Measurements from ENCODE around the gene MYH10. TPM values are rescaled to one million over a fixed set of nuclear protein-coding genes. Genes with fewer than 3 reads are reported as not detected.

The MYH10 gene
- total RNA-seq, 2 donors from 2014 or later = 48.6 to 56.6 TPM

GRCh38 chr17:8522577-8522976 lies 107.9 kb downstream of the MYH10 start:
- Histone ChIP-seq H3K27ac (no peak overlapping the region), H3K9me3 (no peaks in the 10 kb centered on the region), H3K4me1 (replicated peaks) (no peaks in the 10 kb centered on the region), H3K36me3 (no peaks in the 10 kb centered on the region), H3K4me3 (no peak overlapping the region), H3K27me3 (replicated peaks; ENCODE audit: insufficient read depth) (no peaks in the 10 kb centered on the region)
- intact Hi-C loops (cut with DNase I) = no loop called here
- 87% methylated on average over 5 of the region's 5 CpGs for WGBS
- TF ChIP-seq POLR2AphosphoS5 (IDR thresholded peaks at IDR 0.05) (no peak), POLR2A (IDR thresholded peaks at IDR 0.05) (no peak)
- TF ChIP-seq, protein P1, sequence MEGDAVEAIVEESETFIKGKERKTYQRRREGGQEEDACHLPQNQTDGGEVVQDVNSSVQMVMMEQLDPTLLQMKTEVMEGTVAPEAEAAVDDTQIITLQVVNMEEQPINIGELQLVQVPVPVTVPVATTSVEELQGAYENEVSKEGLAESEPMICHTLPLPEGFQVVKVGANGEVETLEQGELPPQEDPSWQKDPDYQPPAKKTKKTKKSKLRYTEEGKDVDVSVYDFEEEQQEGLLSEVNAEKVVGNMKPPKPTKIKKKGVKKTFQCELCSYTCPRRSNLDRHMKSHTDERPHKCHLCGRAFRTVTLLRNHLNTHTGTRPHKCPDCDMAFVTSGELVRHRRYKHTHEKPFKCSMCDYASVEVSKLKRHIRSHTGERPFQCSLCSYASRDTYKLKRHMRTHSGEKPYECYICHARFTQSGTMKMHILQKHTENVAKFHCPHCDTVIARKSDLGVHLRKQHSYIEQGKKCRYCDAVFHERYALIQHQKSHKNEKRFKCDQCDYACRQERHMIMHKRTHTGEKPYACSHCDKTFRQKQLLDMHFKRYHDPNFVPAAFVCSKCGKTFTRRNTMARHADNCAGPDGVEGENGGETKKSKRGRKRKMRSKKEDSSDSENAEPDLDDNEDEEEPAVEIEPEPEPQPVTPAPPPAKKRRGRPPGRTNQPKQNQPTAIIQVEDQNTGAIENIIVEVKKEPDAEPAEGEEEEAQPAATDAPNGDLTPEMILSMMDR (IDR thresholded peaks at IDR 0.05) = no peak
- no peak for DNase-seq (ENCODE audit: low spot score)

DNA sequence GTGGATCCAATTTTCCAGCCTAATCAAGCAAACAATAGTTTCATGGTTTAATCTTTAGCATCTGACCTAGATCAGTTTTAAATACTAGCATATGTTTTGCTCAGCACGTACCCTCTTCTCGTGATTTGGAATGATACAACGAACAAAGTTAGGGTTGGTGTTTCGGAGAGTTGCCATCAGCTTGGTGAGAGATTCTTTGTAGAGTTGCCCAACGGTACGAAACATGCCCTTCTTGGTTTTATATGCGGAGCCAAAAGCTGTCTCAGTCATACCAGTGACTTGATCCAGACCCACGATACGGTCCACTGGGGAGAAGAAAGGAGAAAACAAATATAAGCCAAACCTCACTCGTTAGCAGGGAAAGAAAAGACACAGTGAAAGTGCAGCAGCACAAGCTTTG lies 109.5 kb downstream of the MYH10 start:
- intact Hi-C loops (cut with DNase I) = no loop called here
- H3K9me3 ChIP-seq = no peaks in the 10 kb centered on the region

GRCh38 chr17:8518850-8519249 lies 111.7 kb downstream of the MYH10 start:
- H3K36me3 ChIP-seq = no peaks in the 10 kb centered on the region
- intact Hi-C loops (cut with DNase I) = no loop called here

More for the DNA sequence above, 109.5 kb downstream of the MYH10 start:
- Histone ChIP-seq H3K4me1 (replicated peaks) (no peaks in the 10 kb centered on the region), H3K27ac (no peak overlapping the region), H3K4me3 (no peak overlapping the region), H3K27me3 (replicated peaks; ENCODE audit: insufficient read depth) (no peaks in the 10 kb centered on the region), H3K36me3 (no peaks in the 10 kb centered on the region)
- no peak for TF ChIP-seq POLR2AphosphoS5 (IDR thresholded peaks at IDR 0.05)
- TF ChIP-seq POLR2A (IDR thresholded peaks at IDR 0.05) = no peak
- TF ChIP-seq, protein P1 (IDR thresholded peaks at IDR 0.05) = no peak
- 86% methylated on average over 10 of the region's 10 CpGs for WGBS
- DNase-seq (ENCODE audit: low spot score) = no peak

DNA sequence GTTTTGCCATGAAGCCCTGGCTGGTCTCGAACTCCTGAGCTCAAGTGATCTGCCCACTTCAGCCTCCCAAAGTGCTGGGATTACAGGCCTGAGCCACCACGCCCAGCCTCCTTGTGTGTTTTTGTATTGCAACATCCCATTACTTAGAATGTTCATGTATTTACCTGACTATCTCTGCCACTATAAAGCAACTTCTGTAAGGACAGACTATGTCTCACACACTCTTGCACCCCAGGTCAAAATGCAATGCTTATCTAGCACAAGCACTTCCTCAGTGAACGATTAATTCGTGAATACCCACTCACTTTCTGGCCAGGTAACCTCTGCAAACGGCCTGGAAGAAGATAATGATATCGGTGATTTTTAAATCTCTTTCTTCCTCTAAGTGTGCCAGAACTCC lies 112.2 kb downstream of the MYH10 start:
- TF ChIP-seq, protein P1 (IDR thresholded peaks at IDR 0.05) = no peak
- Histone ChIP-seq H3K27me3 (replicated peaks; ENCODE audit: insufficient read depth) (no peaks in the 10 kb centered on the region), H3K36me3 (no peaks in the 10 kb centered on the region), H3K27ac (no peak overlapping the region), H3K9me3 (no peaks in the 10 kb centered on the region), H3K4me3 (no peak overlapping the region), H3K4me1 (replicated peaks) (no peaks in the 10 kb centered on the region)
- no peak for DNase-seq (ENCODE audit: low spot score)
- 85% methylated on average over 6 of the region's 6 CpGs for WGBS
- intact Hi-C loops (cut with DNase I) = no loop called here

More at GRCh38 chr17:8518850-8519249, 111.7 kb downstream of the MYH10 start:
- Histone ChIP-seq H3K4me1 (replicated peaks) (no peaks in the 10 kb centered on the region), H3K9me3 (no peaks in the 10 kb centered on the region), H3K27ac (no peak overlapping the region), H3K27me3 (replicated peaks; ENCODE audit: insufficient read depth) (no peaks in the 10 kb centered on the region), H3K4me3 (no peak overlapping the region)
- DNase-seq (ENCODE audit: low spot score) = no peak
- 66% methylated on average over 2 of the region's 2 CpGs for WGBS
- TF ChIP-seq POLR2A (IDR thresholded peaks at IDR 0.05) (no peak), POLR2AphosphoS5 (IDR thresholded peaks at IDR 0.05) (no peak)
- TF ChIP-seq, protein P1 (IDR thresholded peaks at IDR 0.05) = no peak

GRCh38 chr17:8514801-8515200 lies 115.7 kb downstream of the MYH10 start:
- Histone ChIP-seq H3K27me3 (replicated peaks; ENCODE audit: insufficient read depth) (no peaks in the 10 kb centered on the region), H3K4me3 (no peak overlapping the region), H3K36me3 (no peaks in the 10 kb centered on the region), H3K9me3 (no peaks in the 10 kb centered on the region), H3K4me1 (replicated peaks) (no peaks in the 10 kb centered on the region), H3K27ac (no peak overlapping the region)
- 94% methylated on average over 11 of the region's 11 CpGs for WGBS
- TF ChIP-seq POLR2A (IDR thresholded peaks at IDR 0.05) = no peak
- TF ChIP-seq POLR2AphosphoS5 (IDR thresholded peaks at IDR 0.05) = no peak
- TF ChIP-seq, protein P1 (IDR thresholded peaks at IDR 0.05) = no peak
- no peak for DNase-seq (ENCODE audit: low spot score)
- intact Hi-C loops (cut with DNase I) = no loop called here
